Mucosa of stomach (tissue), 1 donor: Measurements from ENCODE around the gene UBA6.

ENCODE experiments used
- H3K27me3 ChIP-seq: one replicate; pipeline ENCODE4 v1.7.0; 2013; ENCODE audit warnings: mild to moderate bottlenecking, low read length; ENCODE audit not compliant: control insufficient read depth, insufficient read depth
- H3K36me3 ChIP-seq: one replicate; pipeline ENCODE4 v1.7.0; 2013; ENCODE audit warnings: low read length; ENCODE audit not compliant: control insufficient read depth, insufficient read depth
- H3K4me1 ChIP-seq: one replicate; pipeline ENCODE4 v1.7.0; 2013; ENCODE audit warnings: mild to moderate bottlenecking, low read length; ENCODE audit not compliant: control insufficient read depth, insufficient read depth
- H3K4me3 ChIP-seq: one replicate; pipeline ENCODE4 v1.7.0; 2013; ENCODE audit warnings: low read length
- H3K9ac ChIP-seq: one replicate; pipeline ENCODE4 v1.7.0; 2013; ENCODE audit warnings: mild to moderate bottlenecking, low read length, moderate library complexity
- H3K9me3 ChIP-seq: one replicate; pipeline ENCODE4 v1.7.0; 2013; ENCODE audit warnings: mild to moderate bottlenecking, low read length, moderate library complexity; ENCODE audit not compliant: control insufficient read depth
- donor health status: Pancreatic carcinoma.

The UBA6 gene

DNA sequence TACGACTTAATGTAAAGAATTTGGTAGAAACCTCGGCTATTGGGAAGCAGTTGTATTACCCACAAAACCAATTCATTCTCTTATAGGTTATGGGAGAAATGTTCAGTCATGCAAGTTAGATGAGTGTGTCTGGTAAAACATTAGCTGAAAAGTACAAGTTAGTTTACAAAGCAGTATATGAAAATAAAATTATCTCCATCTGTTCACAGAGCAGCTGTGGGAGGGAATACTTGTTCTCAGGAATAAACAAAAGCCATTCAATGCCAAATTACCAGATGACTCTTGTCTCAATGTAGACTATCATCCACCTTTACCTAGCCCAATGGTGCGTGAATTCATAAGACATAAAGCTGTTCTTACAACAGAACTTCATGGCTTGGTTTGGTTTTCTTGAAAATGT is 113.8 kb downstream of the UBA6 start:
- no peak overlapping the region for H3K9ac ChIP-seq
- H3K9me3 ChIP-seq, result no peaks in the 10 kb centered on the region
- H3K4me3 ChIP-seq, result no peak overlapping the region
- H3K36me3 ChIP-seq, result no peaks in the 10 kb centered on the region
- no peaks in the 10 kb centered on the region for H3K27me3 ChIP-seq
- no peaks in the 10 kb centered on the region for H3K4me1 ChIP-seq

- Histone ChIP-seq H3K27me3 (no peaks in the 10 kb centered on the region), H3K9ac (no peak overlapping the region), H3K9me3 (no peaks in the 10 kb centered on the region), H3K36me3 (no peaks in the 10 kb centered on the region), H3K4me1 (no peaks in the 10 kb centered on the region), H3K4me3 (no peak overlapping the region)
Observed at GRCh38 chr4:67584496-67584895, 116.5 kb downstream of the UBA6 start.

DNA sequence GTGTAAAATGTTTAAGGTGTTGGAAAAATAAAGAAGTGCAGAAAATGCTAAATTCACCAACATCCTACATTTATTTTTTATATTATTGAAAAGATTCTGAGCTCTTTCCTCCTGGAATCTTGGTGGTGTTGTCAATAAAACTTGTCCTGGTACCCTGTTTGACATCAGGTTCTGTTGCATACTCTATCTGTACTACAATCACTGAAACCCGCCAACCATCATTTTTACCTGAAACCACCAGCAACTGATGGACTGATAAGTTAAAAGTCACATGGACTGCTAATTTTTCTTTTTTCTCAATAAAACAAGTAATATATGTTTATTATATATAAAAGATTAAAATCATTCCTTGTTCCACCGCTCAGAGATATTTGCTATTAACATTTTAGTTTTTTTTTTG is 119.0 kb downstream of the UBA6 start:
- Histone ChIP-seq H3K36me3 (no peaks in the 10 kb centered on the region), H3K4me1 (no peaks in the 10 kb centered on the region), H3K4me3 (no peak overlapping the region), H3K27me3 (no peaks in the 10 kb centered on the region), H3K9ac (no peak overlapping the region), H3K9me3 (no peaks in the 10 kb centered on the region)

DNA sequence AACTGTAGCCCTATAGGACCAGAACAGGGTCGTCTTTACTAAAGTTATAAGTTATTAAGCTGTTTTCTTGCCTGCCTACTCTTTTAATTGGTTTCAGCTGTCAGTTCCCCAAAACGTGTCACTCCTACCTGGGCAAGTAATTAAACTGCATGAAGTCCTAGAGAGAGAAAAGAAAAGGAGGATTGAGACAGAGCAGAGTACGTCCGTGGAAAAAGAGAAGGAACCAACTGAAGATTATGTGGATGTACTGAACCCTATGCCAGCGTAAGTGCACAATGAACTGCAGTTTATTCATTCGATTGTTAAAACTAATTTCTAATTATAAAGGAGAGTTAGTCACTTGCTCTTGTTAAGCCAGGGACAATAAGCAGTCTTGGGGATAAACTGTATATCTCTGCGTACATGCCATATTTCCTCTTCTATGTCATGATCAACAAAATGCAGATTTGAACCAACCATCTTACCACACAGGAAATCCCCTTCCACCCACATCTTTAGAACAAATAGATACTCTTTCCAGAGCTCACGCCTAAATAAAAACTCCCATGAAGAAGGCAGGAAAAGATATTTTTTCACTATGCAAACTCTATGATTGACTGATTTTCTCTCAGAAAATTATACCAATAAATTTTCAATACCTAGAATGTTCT is 119.6 kb downstream of the UBA6 start:
- H3K4me1 ChIP-seq, result no peaks in the 10 kb centered on the region
- no peaks in the 10 kb centered on the region for H3K9me3 ChIP-seq
- no peaks in the 10 kb centered on the region for H3K36me3 ChIP-seq
- H3K27me3 ChIP-seq, result no peaks in the 10 kb centered on the region
- no peak overlapping the region for H3K9ac ChIP-seq
- H3K4me3 ChIP-seq, result no peak overlapping the region

DNA sequence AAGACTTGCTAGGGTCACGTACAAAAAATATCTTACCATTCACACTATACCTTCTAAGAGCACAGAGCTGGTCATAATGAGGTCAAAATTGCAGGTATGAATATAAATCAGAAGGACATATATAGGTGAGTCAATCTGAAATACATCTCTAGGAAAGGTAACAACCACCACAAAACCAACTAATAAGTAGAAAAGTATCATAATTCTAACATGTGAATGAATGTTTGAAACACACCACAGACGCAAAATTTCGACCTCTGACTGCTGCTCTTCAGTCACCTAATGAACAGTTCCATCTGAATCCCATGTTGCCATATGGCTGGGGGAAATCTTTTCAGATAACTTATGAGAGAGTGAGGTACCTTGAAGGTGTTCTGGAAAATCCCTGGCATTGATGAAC is 120.4 kb downstream of the UBA6 start:
- Histone ChIP-seq H3K4me1 (no peaks in the 10 kb centered on the region), H3K4me3 (no peak overlapping the region), H3K9ac (no peak overlapping the region), H3K9me3 (no peaks in the 10 kb centered on the region), H3K27me3 (no peaks in the 10 kb centered on the region), H3K36me3 (no peaks in the 10 kb centered on the region)

GRCh38 chr4:67576538-67576937 is 124.4 kb downstream of the UBA6 start:
- no peaks in the 10 kb centered on the region for H3K36me3 ChIP-seq
- H3K4me3 ChIP-seq, result no peak overlapping the region
- H3K27me3 ChIP-seq, result no peaks in the 10 kb centered on the region
- H3K9me3 ChIP-seq, result no peaks in the 10 kb centered on the region
- H3K4me1 ChIP-seq, result no peaks in the 10 kb centered on the region
- no peak overlapping the region for H3K9ac ChIP-seq

- Histone ChIP-seq H3K9ac (no peak overlapping the region), H3K4me3 (no peak overlapping the region), H3K36me3 (no peaks in the 10 kb centered on the region), H3K27me3 (no peaks in the 10 kb centered on the region), H3K9me3 (no peaks in the 10 kb centered on the region), H3K4me1 (no peaks in the 10 kb centered on the region)
Observed at GRCh38 chr4:67576059-67576466, 124.9 kb downstream of the UBA6 start.

GRCh38 chr4:67575232-67576058 is 125.5 kb downstream of the UBA6 start:
- Histone ChIP-seq H3K36me3 (no peaks in the 10 kb centered on the region), H3K9me3 (no peaks in the 10 kb centered on the region), H3K27me3 (no peaks in the 10 kb centered on the region), H3K9ac (no peak overlapping the region), H3K4me3 (no peak overlapping the region), H3K4me1 (no peaks in the 10 kb centered on the region)

DNA sequence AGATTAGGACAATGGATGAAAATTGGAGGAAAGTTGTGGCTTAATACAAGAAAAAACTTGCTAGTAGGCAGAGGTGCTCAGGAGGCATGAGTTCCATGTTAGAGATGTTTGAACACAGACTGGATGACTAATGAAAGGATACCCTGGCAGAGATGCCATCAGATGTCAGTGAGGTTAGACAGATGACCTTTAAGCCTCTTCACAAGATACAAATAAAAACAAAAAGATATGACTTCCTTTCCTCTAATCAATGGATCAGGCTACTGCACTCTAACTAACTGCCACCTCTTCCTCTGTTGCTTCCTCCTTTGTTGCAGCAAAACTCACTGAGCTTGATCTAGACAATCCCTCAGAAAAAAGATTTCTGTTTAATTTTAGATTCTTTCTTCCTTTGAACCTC is 127.8 kb downstream of the UBA6 start:
- no peaks in the 10 kb centered on the region for H3K27me3 ChIP-seq
- no peaks in the 10 kb centered on the region for H3K4me1 ChIP-seq
- no peaks in the 10 kb centered on the region for H3K9me3 ChIP-seq
- H3K9ac ChIP-seq, result no peak overlapping the region
- no peaks in the 10 kb centered on the region for H3K36me3 ChIP-seq
- no peak overlapping the region for H3K4me3 ChIP-seq

DNA sequence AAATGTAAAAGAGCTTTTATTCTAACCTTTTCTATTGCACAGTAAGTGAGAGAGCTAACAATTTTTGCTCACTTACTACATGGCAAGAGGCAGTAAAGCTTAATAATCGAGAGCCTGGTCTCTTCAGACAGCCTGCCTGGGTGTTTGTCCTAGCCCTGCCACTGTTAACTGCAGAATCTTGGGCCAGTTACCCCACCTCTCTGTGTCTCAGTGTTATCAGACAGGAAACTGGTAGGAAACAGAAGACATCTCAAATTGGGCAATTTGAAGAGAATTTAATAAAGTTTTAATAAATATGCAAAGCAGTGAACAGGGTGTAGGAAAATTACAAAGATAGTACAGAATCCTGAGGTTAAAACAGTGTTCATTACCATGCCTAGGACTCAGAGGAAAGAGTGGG is 129.0 kb downstream of the UBA6 start:
- no peaks in the 10 kb centered on the region for H3K27me3 ChIP-seq
- no peak overlapping the region for H3K9ac ChIP-seq
- no peaks in the 10 kb centered on the region for H3K9me3 ChIP-seq
- H3K4me3 ChIP-seq, result no peak overlapping the region
- no peaks in the 10 kb centered on the region for H3K36me3 ChIP-seq
- H3K4me1 ChIP-seq, result no peaks in the 10 kb centered on the region

- Histone ChIP-seq H3K4me3 (no peak overlapping the region), H3K9ac (no peak overlapping the region), H3K27me3 (no peaks in the 10 kb centered on the region), H3K4me1 (no peaks in the 10 kb centered on the region), H3K9me3 (no peaks in the 10 kb centered on the region), H3K36me3 (no peaks in the 10 kb centered on the region)
Observed at GRCh38 chr4:67570537-67570936, 130.4 kb downstream of the UBA6 start.

GRCh38 chr4:67568820-67569219 is 132.1 kb downstream of the UBA6 start:
- Histone ChIP-seq H3K4me1 (no peaks in the 10 kb centered on the region), H3K27me3 (no peaks in the 10 kb centered on the region), H3K4me3 (no peak overlapping the region)

More at GRCh38 chr4:67568820-67569219, 132.1 kb downstream of the UBA6 start:
- H3K36me3 ChIP-seq, result no peaks in the 10 kb centered on the region
- no peak overlapping the region for H3K9ac ChIP-seq
- no peaks in the 10 kb centered on the region for H3K9me3 ChIP-seq
